HG02973 (cell line): ENCODE measurements around the gene MRPS34.

ENCODE experiments used
- ATAC-seq: cut with Tn5 transposase; IDR thresholded peaks from one replicate; pipeline ENCODE4 v1.9.1; 2021; ENCODE audit warnings: moderate library complexity; ENCODE audit not compliant: unreplicated experiment

The MRPS34 gene

DNA sequence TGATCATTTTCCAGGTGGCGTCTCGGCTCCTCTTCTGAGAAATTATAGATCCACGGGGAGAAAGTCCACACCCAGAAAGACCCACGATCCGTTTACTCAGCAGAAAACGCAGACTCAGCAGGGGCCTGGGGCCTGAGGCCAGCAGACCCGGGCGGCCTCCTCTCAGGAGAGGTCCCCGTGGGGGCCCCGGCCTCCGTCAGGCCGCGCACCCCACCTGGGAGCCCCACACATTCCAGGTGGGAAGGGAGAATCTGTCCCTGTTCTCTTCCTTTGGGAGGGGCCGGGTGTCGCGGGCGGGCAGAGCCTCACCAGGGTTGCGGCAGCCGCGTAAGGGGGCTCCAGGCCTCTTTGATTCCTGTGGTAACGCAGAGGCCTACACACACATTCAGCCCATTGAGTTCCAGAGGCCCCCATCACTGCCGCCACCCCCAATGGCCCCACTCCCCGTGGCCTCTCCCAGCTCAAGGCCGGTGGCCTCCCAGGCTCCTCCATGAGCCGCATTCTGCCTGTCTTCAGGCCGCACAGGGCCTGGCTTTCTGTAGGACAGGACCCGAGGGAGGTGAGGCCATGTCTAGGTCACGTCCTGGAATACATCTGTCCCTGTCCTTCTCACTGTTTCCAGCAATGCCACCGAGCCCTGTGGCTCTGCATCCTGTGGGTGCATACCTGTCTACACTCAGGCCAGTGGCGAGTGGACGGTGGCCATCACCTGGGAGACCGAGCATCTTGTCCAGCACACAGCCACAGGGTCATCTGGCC is 22.2 kb upstream of the MRPS34 start:
- ATAC-seq, result no peak

DNA sequence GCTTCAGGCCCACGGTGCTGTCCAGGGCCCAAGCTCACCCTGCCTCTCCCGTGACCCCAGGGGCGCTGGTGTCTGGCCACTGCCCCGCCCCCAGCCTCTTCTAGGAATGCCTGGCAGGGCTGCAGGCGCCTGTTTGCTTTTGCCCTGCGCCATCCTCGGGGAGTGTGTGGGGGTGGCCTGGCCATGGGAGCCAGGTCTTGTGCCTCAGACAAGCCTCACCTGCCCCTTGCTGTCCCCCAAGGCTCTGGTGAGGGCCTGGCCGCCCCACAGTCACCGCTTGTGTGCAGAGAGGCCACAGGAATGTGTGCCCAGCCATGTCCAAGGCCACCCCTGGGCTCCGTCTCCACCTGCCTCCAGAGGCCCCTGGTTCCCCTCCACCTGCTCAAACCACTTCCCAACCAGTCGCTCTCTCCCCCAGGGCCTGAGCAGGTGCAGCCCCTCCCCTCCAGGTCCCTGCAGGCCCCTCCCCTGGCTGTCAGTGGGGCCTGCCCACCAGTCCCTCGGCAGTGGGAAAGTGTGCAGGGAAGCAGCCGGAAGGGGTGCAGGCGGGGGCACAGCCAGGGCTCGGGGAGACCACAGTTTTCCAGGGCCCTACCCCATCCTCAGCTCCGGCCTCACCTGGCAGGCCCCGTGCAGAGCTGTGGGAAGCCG is 21.4 kb upstream of the MRPS34 start:
- ATAC-seq, result no peak

DNA sequence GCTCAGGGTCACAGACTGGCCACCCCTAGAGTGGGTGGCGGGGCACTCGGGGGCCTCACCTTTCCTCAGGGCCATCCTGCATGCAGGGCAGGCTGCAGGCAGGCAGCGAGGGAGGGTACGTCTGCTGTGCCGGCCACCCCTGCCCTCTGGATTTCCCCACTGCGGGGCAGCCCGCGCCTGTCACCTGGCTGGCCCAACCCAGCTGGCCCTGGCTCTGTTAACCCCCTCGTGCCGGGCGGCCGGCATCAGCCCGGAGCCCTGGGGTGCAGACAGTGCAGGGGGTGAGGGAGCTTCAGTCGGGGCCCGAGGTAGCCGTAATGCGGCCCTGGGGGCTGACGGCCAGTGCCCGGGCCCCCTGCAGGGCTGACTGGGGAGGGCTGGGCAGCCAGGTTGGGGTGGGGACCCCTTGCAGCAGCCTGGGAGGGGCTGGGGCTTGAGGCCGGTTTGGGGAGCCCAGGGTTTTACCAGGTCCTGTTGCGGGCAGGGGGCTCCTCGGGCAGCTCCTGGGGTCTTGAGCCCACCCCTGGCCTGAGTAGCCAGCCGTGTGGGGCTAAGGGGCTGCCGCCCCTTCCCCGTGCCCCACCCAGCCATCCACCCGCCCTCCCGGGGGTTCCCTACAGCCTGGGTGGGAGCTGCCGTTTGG is 20.8 kb upstream of the MRPS34 start, which contains the start of gene IGFALS:
TSS of gene IGFALS (minus strand) at position 128 of the 643 bp plus-strand sequence. CDS start at position 75, 53 bp downstream.
- ATAC-seq, result no peak

DNA sequence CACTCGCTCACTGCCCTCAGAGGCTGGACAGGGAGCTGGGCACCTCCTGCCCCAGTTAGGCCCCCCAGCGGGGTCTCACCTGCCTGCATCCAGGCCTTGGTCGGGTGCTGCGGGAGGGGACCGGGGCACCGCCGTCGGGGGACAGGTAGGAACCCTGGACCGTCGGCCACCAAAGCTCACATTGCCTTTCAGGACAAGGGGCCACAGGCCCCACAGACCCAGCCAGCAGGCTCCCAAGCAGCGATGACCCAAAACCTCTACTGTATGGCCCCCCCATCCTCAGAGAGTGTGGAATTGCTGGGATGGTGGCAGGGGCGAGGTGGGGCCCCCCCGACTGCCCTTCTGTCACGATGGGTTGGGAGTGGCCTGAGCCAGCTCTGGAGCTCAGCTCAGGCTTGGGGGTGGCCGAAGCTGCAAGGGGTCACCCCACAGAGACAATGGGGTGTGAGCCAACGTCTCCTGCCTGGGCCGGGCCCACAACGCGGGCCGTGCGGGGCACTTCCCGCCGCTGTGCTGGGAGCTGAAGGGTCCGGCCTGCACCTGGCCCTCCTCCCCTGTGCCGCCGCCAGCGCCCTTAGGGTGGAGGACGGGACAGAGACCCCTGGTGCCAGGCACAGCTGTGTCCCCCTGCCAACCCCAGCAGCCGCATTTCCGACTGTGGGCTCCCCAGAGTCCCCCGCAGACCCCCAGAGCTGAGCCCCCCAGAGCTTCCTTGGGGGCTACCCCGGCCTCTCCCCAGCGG is 20.1 kb upstream of the MRPS34 start:
- no peak for ATAC-seq

DNA sequence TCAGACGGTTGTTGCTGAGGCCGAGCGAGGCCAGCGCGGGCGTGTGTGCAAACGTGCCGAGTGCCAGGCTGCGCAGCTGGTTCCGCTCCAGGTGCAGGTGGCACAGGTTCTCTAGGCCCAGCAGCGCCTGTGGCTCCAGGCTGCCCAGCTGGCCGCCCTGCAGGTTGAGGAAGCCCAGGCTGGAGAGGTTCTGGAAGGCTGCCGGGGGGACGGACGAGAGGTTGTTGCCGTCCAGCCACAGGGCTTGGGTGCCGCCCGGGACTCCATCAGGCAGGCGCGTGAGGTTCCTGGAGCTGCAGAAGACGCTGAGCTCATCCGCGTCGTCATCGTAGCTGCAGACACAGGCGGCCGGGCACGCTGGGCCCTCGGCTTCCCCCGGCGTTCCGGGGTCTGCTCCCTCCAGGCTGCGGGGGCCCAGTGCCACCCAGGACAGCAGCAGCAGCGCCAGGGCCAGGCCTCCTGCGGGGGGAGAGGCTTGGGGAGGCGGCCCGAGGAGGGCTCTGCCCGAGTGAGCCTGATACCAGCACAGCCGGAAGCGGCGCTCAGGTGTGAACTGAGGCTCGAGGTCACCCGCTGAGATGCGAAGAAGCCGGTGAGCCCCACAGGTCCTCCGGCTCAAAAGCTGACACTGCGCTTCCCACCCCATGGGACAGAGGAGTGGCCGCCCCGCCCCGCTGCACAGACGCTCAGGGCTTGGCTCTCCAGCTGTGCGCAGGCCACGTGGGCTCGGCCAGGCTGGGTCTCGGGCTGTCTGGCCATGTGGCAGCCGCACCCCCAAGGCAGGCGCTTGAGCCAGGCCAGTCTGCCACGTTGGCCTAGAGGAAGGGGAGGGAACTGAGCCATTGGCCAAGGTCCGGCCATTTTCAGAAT is 19.2 kb upstream of the MRPS34 start:
- no peak for ATAC-seq

DNA sequence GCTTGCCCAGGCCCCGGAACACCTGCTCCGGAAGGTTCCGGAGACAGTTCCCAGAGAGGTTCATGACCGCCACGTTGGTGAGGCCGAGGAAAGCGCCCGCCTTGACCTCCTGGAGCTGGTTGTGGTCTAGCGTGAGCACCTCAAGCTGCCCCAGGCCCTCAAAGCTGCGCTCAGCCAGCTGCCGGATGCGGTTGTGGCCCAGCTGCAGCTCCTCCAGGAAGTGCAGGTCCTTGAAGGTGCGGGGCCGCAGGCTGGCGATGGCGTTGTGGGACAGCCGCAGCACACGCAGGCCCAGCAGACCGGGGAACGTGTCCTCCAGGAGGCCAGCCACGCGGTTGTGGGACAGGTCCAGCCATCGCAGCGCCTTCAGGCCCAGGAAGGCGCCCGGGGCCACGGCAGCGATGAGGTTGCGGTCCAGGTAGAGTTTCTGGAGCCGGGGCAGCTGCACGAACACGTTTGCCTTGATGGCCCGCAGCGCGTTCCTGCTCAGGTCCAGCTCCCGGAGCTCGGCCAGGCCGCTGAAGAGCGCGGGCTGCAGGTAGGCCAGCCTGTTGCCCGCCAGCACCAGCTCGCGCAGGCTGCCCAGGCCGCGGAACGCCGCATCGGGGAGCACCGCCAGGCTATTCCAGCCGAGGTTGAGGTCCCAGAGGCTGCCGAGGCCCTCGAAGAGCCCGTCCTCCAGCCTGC is 18.5 kb upstream of the MRPS34 start:
- no peak for ATAC-seq

DNA sequence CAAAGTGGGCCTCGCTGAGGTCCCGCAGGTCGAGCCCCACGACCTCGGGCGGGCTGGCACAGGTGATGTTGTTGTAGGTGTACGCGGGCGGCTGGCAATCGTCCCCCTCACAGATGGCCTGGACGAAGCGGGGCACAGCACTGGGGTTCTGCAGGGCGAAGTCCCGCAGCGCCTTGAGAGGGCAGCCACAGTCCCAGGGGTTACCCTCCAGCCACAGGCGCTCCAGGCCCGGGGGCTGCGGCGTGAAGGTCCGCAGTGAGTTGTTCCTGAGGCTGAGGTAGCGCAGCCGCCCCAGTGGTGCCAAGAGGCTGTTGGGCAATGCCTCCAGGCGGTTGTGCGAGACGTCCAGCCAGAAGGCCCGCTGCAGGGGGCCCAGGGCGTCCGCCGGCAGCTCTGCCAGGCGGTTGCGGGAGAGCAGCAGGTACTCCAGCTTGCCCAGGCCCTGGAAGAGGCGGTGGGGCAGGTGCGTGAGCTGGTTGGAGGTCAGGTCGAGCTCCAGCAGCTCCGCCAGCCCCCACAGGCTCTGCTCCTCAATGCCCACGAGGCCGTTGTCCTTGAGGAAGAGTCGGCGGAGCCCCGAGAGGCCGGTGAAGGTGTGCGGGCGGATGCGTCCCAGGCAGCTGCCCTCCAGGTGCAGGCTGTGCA is 17.8 kb upstream of the MRPS34 start:
- ATAC-seq, result no peak

DNA sequence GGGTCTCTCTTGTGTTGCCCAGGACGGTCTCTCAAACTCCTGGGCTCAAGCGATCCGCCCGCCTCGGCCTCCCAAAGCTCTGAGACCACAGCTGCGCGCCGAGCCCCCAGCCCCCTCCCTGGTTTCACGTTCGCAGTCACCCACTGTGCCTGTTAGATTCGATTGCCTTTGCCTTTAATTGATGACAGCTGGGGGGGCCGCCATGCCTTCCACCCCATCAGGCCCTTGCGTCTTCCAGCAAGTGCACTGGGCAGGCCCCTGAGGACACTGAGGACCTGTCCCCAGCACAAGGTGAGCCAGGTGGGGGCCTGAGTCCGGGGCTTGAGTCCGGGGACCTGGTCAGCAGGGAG is 17.3 kb upstream of the MRPS34 start:
- no peak for ATAC-seq

DNA sequence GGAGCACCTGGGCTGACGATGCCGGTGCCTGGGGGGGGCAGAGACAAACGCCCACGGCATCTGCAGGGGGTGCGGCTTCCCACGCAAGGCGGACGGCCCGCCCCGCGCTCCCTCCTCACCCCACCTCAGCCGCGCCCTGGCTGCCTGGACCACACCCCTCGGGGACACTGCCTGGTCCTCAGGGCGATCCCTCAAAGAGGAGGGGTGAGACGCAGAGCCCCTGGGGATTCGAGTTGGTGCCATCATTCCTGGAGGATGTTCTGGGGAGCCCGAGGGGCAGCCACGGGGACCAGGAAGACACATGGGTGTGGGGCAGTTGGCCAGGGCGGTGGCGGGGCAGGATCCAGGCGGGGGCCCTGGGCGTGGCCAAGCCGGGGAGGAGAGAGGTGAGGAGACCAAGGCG is 16.7 kb upstream of the MRPS34 start:
- ATAC-seq, result no peak

DNA sequence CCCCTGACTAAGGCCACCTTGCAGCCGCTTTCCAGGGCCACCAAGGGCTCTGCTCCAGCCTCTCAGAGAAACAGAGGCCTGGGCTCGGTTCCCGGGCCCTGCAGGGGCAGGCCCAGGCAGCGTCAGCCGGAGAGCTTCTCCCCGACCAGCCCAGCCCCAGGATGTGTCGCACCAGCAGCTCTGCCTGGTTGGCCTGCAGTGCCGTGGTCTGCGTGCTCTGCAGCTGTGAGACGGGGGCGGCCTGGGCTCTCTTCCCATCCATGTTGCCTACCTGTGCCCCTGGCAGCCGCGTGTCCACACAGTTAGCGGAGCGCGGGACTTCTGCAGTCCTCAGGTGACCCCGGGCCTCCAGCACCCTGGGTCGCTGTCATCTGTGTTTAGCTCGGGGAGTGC is 15.8 kb upstream of the MRPS34 start:
- no peak for ATAC-seq

DNA sequence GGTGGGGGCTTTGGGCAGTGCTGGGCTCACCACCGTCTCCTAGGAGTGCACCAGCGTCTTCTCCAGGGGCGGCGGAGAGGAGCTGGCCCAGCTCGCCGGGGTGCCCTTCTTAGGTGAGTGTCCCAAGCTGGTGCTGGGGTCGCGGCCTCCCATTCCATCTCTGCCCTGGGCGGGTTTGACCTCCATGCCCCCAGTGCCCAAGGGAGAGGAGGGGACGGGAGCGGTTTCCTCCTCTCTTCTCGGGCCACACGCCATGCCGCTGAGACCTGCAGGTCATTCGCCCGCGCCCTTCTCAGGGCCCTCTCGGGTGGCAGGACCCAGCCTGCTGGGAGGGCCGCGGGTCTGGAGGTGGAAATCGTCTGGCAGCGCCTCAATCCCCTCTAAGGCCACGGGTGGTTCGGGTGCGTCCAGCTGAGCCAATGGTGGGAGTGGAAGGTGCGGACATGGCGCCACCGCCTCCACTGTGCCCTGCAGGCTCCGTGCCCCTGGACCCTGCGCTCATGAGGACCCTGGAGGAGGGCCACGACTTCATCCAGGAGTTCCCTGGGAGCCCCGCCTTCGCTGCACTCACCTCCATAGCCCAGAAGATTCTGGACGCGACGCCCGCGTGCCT is 15.3 kb upstream of the MRPS34 start:
- no peak for ATAC-seq

DNA sequence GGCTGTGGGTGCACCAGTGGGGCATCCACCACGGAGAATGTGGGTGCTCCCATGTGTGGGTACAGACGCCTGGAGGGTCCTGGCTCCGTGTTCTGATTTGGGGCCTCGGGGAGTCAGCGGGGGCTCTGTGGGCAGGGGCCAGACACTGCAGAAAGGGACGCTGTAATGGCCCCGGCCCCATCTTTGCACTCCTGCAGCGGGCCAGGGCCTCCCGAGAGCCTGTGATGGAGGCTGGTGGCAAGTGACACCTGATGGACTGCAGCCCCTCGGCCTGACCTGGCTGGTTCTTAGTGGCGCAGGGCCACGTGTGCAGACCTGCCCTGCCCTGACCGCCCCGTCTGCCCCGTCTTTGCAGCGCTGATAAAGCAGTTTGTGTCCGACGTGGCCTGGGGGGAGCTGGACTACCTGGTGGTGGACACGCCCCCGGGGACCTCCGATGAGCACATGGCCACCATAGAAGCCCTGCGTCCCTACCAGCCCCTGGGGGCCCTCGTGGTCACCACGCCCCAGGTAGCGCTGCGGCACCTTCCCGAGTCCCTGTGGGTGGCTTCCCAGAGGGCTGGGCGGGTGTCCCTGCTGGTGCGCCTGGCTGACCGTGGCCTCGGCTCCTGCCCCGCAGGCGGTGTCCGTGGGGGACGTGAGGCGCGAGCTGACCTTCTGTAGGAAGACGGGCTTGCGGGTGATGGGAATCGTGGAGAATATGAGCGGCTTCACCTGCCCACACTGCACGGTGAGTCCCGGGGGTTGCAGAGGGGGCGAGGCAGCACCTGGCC is 14.6 kb upstream of the MRPS34 start:
- no peak for ATAC-seq

DNA sequence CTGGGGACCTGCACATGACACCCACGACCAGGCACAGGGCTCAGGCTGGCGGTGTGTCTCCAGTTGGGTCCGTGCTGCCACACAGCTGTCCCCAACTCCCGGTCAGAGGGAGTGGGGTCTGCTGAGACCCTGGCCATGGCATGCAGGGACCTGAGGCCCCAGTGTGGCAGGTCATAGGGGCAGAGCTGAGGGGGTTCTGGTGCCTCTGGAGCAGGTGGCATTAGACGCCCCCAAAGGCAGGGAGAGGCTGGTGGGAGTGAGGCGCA is 14.1 kb upstream of the MRPS34 start:
- no peak for ATAC-seq

DNA sequence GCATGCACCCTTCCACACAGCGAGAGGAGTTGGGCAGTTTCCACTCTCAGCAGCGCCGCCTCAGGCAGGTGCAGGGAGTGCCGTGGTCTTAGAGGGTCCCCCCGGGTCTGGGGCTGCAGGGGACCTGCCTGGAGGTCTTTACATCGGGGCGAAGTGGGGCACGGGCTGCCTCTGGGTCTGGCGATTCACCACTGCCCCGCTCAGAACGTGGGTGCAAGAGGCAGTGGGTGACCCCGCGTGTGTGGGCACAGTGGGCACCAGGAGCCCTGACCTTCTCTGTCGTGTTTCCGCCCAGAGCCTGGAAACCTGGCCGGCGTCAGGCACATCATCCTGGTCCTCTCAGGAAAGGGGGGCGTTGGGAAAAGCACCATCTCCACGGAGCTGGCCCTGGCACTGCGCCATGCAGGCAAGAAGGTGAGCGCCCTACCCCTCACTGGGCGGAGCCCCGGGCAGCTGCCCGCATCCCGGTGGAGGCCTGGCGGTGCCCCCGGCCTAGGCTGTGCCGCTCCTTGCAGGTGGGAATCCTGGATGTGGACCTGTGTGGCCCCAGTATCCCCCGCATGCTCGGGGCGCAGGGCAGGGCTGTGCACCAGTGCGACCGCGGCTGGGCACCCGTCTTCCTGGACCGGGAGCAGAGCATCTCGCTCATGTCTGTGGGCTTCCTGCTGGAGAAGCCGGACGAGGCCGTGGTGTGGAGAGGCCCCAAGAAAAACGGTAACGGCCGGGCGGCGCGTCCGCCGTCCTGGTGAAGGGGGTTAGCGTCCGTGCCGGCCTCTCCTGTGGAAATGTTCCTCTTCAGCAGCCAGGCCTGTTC is 13.5 kb upstream of the MRPS34 start:
- ATAC-seq, result no peak

DNA sequence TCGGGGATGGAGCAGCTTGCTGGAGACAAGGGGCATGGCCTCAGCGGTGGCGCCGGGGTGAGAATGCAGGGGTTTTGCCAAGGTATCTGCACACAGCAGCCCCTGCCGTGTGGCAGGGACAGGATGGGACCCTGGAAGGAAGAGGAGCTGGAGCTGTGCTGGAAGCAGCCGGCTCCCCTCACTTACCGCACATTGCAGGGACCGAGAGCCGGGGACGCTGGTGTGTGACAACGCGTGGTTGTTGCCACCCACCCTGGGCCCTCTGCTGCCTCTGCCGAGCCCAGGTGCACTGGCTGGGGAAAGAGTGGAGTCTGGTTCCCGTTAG is 12.9 kb upstream of the MRPS34 start:
- ATAC-seq, result no peak

DNA sequence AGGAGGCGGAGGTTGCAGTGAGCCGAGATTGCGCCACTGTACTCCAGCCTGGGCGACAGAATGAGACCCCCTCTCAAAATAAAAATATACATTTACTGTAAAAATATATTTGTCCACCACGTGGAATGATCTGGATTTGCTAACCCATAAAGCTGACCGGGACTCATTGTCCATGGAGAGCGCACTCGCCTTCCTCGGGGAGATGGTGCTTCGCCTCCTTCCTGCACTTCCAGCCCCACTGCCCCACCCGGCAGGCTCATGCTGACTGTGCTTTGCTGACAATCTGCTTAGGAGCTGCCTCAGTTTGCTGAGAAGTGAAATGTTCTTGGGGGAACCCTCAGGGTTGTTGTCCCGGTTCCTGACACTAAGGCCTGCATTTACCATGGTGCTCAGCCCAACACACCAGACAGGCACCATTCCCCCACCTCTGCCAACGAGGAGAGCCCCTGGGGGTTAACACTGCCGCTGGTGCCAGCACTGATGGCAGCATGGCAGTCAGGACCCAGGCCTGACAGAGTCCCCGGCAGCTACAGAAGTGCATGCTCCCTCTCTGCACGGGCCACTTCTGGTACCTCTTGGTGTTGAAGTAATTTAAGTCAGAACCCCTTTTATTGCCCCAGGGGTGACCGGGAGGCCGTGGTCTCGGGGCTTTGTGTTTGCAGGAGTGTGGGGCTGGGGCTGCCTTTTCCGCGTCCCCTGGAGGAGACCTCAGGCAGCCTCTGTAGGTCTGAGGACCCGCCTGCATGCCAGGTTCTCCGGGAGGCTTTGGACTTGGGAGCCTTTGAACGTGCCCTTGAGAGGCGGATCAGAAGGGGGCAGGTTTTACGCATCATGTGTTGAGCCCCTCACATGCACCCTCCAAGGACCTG is 12.3 kb upstream of the MRPS34 start:
- no peak for ATAC-seq
